Peyer's patch (tissue), 4 donors: ENCODE data around the gene PGBD5.

ENCODE experiments used
- CTCF ChIP-seq, 6 experiments: fragments of 450-650 bp in 4 of 6; fragments of 200-600 bp in 2 of 6; sonication (generic) in 1 of 6; IDR thresholded peaks; one replicate each; pipeline ENCODE4 v1.5.1; 2017 to 2019; ENCODE audit warnings: antibody characterized with exemption in 6 of 6, mild to moderate bottlenecking in 3 of 6, moderate library complexity in 1 of 6
- POLR2A ChIP-seq, 2 donors: fragments of 450-650 bp; IDR thresholded peaks; one replicate each; pipeline ENCODE4 v1.5.1; 2017; ENCODE audit warnings: antibody characterized with exemption in 2 of 2, mild to moderate bottlenecking in 2 of 2, moderate library complexity in 2 of 2

- TF ChIP-seq CTCF (IDR thresholded peaks at IDR 0.05) (no peak), POLR2A (IDR thresholded peaks at IDR 0.05) (no peak)
Measured at GRCh38 chr1:230371923-230372703, 54.0 kb downstream of the PGBD5 start.
